ENCODE data around the gene NRCAM.

GRCh38 chr7:108201766-108202165, 254.5 kb downstream of the NRCAM start:
- TF ChIP-seq E2F5 (CRISPR knock-in tag; IDR thresholded peaks at IDR 0.05), result no peak
- no peak for TF ChIP-seq ESRRA (CRISPR knock-in tag; IDR thresholded peaks at IDR 0.05; ENCODE audit: borderline replicate concordance)
- no peak for TF ChIP-seq CTCF (IDR thresholded peaks at IDR 0.05)
- TF ChIP-seq USF2 (CRISPR knock-in tag; IDR thresholded peaks at IDR 0.05), result no peak
- TF ChIP-seq ETV6 (CRISPR knock-in tag; IDR thresholded peaks at IDR 0.05), result no peak
- no peak for TF ChIP-seq E2F1 (CRISPR knock-in tag; IDR thresholded peaks at IDR 0.05)
- TF ChIP-seq TEAD4 (CRISPR knock-in tag; IDR thresholded peaks at IDR 0.05), result no peak
- TF ChIP-seq NR1H2 (CRISPR knock-in tag; IDR thresholded peaks at IDR 0.05), result no peak
